ENCODE data around the gene FHIT.

The FHIT gene

DNA sequence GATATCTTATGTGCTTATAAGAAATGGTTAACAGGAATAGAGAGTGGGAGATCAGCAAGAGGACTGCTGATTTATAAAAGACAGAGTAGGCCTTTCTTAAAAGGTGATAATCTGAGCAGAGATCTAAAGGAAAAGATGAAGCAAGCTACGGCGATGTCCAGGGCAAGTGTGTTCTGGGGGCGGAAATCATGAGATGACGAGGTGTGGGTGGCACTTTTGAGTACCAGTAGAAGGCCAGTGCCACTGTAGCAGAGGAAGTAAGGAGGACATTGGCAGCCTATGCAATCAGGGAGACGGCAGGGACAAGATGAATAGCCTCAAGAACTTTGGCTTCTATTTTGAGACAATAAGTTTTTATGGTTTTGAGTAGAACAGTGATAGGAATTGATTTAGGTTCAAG is 492.4 kb downstream of the FHIT start:
- no peaks in the 10 kb centered on the region for H3K4me1 ChIP-seq (ENCODE audit: control insufficient read depth, insufficient read depth, low read length, poor library complexity, severe bottlenecking)

DNA sequence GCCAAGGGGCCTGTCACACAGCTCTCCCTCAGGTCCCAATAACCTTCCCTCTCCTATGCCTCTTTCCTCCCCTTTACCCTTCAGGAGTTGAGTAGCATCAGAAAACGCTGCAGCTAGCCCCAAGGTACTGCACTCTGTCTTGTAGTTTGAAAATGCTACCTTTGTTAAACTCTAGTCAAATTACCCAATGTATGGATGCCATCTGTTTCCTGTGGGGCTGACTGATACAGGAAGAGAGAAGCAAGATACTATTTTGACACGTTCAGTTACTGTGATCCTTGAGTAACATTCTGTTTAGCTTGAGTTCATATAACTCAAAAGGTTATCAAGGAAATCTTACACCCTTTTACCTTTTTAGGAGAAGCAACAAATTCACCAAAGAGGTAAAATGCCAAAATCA is 493.1 kb downstream of the FHIT start:
- Histone ChIP-seq H3K27ac (ENCODE audit: insufficient read depth, low read length, poor library complexity, severe bottlenecking) (no peak overlapping the region), H3K4me1 (ENCODE audit: control insufficient read depth, insufficient read depth, low read length, poor library complexity, severe bottlenecking) (no peaks in the 10 kb centered on the region), H3K4me3 (ENCODE audit: insufficient read depth, low read depth, low read length, poor library complexity, severe bottlenecking) (no peak overlapping the region), H3K27me3 (replicated peaks; ENCODE audit: control insufficient read depth, insufficient read depth, low read length, poor library complexity, severe bottlenecking) (no peaks in the 10 kb centered on the region), H3K9me3 (ENCODE audit: control insufficient read depth, low read length) (no peaks in the 10 kb centered on the region), H3K36me3 (ENCODE audit: control insufficient read depth, insufficient read depth, low read length) (no peaks in the 10 kb centered on the region)
- no peak for DNase-seq

More for the DNA sequence above, 492.4 kb downstream of the FHIT start:
- H3K9me3 ChIP-seq (ENCODE audit: control insufficient read depth, low read length) = no peaks in the 10 kb centered on the region
- no peaks in the 10 kb centered on the region for H3K36me3 ChIP-seq (ENCODE audit: control insufficient read depth, insufficient read depth, low read length)
- no peaks in the 10 kb centered on the region for H3K27me3 ChIP-seq (replicated peaks; ENCODE audit: control insufficient read depth, insufficient read depth, low read length, poor library complexity, severe bottlenecking)
- DNase-seq = no peak
- no peak overlapping the region for H3K4me3 ChIP-seq (ENCODE audit: insufficient read depth, low read depth, low read length, poor library complexity, severe bottlenecking)
- H3K27ac ChIP-seq (ENCODE audit: insufficient read depth, low read length, poor library complexity, severe bottlenecking) = no peak overlapping the region

DNA sequence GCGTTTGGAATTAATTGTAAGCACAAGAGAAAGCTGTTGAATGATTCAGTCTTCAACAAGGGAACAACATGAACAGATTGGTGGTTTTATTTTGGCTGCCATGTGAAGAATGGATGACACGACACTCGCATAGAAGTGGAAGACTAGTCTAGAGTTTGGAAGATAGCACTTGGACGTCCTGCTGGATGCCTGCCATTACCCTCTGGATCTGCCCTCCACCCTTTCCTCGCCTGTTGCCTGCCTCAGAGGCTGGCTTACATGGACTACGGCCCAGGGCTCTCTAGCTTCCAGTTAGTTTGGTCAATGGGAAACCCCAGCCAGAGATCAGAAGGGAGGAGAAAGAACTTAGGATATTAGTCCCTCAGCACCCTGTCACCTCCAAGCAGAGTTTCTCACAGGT is 493.5 kb downstream of the FHIT start:
- H3K4me1 ChIP-seq (ENCODE audit: control insufficient read depth, insufficient read depth, low read length, poor library complexity, severe bottlenecking) = no peaks in the 10 kb centered on the region
- no peaks in the 10 kb centered on the region for H3K27me3 ChIP-seq (replicated peaks; ENCODE audit: control insufficient read depth, insufficient read depth, low read length, poor library complexity, severe bottlenecking)
- H3K27ac ChIP-seq (ENCODE audit: insufficient read depth, low read length, poor library complexity, severe bottlenecking) = no peak overlapping the region
- H3K4me3 ChIP-seq (ENCODE audit: insufficient read depth, low read depth, low read length, poor library complexity, severe bottlenecking) = no peak overlapping the region
- no peak for DNase-seq
- no peaks in the 10 kb centered on the region for H3K36me3 ChIP-seq (ENCODE audit: control insufficient read depth, insufficient read depth, low read length)
- H3K9me3 ChIP-seq (ENCODE audit: control insufficient read depth, low read length) = no peaks in the 10 kb centered on the region

DNA sequence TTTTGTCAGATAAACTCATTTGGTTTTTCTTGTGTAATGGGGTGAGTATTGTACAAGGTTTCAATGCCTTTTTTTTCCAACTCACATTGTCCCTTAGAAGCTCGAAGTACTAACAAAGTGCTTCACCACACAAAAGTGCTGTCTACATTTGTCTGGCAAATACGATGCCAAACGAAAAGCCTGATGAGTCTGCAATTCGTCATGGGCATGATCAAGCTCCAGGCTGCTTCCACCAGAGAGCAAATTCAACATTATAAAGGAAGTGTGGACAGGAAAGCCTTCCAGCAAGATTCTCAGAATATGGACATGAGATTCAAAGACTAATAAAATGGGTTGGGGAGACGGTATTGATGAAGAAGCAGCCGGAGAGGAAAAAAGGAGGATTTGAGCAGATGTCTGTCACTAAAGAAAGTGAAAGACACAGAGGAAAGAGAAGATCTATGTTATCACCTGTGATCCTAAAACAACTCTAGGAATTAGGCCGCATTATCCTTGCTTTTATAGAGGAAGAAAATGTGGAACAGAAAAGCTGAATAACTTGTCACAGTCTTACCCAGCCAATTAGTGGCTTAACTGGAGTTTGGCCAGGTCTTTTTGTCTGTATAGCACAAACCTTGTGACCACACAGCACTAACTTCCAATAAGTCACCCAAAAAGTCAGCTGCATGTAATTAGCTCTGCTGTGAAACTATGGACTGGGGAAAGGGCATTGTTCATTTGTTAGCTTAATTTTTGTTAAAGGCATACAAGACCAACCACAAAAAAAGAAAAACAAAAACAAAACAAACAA is 494.8 kb downstream of the FHIT start:
- no peaks in the 10 kb centered on the region for H3K4me1 ChIP-seq (ENCODE audit: control insufficient read depth, insufficient read depth, low read length, poor library complexity, severe bottlenecking)
- no peak for DNase-seq
- no peaks in the 10 kb centered on the region for H3K9me3 ChIP-seq (ENCODE audit: control insufficient read depth, low read length)
- no peaks in the 10 kb centered on the region for H3K36me3 ChIP-seq (ENCODE audit: control insufficient read depth, insufficient read depth, low read length)
- no peaks in the 10 kb centered on the region for H3K27me3 ChIP-seq (replicated peaks; ENCODE audit: control insufficient read depth, insufficient read depth, low read length, poor library complexity, severe bottlenecking)
- no peak overlapping the region for H3K27ac ChIP-seq (ENCODE audit: insufficient read depth, low read length, poor library complexity, severe bottlenecking)
- H3K4me3 ChIP-seq (ENCODE audit: insufficient read depth, low read depth, low read length, poor library complexity, severe bottlenecking) = no peak overlapping the region

DNA sequence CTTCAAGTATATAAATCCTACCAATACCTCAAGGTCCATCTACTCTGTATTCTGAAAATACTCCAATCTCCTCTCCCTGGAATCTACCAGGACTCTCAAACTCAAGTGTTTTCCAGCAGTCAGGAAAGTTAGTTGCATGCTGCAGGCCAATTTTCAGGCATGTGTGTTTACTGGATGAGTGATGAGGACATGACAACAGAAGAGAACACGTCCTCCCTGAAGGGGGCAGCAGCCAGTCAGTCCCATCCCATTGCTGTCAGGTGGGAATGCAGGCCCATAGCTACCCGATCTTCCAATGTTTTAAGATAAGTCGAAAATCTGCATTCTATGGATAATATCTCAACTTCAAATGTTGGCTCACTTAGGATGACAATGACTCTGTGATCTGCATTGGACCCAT is 496.2 kb downstream of the FHIT start:
- Histone ChIP-seq H3K27me3 (replicated peaks; ENCODE audit: control insufficient read depth, insufficient read depth, low read length, poor library complexity, severe bottlenecking) (no peaks in the 10 kb centered on the region), H3K36me3 (ENCODE audit: control insufficient read depth, insufficient read depth, low read length) (no peaks in the 10 kb centered on the region), H3K4me3 (ENCODE audit: insufficient read depth, low read depth, low read length, poor library complexity, severe bottlenecking) (no peak overlapping the region), H3K27ac (ENCODE audit: insufficient read depth, low read length, poor library complexity, severe bottlenecking) (no peak overlapping the region), H3K9me3 (ENCODE audit: control insufficient read depth, low read length) (no peaks in the 10 kb centered on the region), H3K4me1 (ENCODE audit: control insufficient read depth, insufficient read depth, low read length, poor library complexity, severe bottlenecking) (no peaks in the 10 kb centered on the region)
- DNase-seq = no peak

DNA sequence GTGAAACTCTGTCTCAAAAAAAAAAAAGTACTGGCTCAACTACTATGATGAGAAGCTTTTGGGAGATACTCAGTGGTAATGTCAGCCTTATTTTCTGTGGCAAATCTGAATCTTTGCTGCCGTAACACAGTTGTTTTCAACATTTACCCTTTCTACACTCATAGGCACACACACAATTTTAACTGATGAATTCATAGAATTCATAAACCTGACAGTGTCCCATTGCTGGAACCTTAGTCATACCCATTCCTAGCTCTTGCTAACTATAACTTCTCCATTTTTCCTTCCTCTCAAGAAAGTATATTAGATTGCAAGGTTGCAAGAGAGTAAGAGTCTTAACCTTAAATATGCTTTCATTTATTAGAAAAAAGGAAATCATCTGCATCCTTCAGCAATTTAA is 496.6 kb downstream of the FHIT start:
- Histone ChIP-seq H3K9me3 (ENCODE audit: control insufficient read depth, low read length) (no peaks in the 10 kb centered on the region), H3K4me1 (ENCODE audit: control insufficient read depth, insufficient read depth, low read length, poor library complexity, severe bottlenecking) (no peaks in the 10 kb centered on the region), H3K36me3 (ENCODE audit: control insufficient read depth, insufficient read depth, low read length) (no peaks in the 10 kb centered on the region), H3K27me3 (replicated peaks; ENCODE audit: control insufficient read depth, insufficient read depth, low read length, poor library complexity, severe bottlenecking) (no peaks in the 10 kb centered on the region), H3K27ac (ENCODE audit: insufficient read depth, low read length, poor library complexity, severe bottlenecking) (no peak overlapping the region), H3K4me3 (ENCODE audit: insufficient read depth, low read depth, low read length, poor library complexity, severe bottlenecking) (no peak overlapping the region)
- no peak for DNase-seq

DNA sequence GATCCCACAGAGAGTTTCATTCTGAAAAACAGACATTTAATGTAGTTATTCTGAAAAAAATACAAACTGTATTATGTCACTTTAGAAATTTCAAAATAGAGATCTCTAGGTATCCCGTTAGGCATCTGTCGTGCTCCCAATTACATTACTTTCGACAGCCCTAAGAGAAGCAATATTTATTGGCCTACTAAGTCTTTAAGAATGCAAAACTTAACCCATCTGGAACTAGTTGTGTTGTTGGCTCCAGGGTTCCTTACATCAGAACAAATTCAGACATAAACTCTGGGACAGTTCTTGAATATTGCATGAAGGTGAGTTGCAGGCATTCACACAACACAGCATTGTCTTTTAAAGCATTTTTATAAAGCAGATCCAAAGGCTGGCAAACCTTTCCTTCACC is 498.4 kb downstream of the FHIT start:
- no peak for DNase-seq
- H3K27me3 ChIP-seq (replicated peaks; ENCODE audit: control insufficient read depth, insufficient read depth, low read length, poor library complexity, severe bottlenecking) = no peaks in the 10 kb centered on the region
- H3K27ac ChIP-seq (ENCODE audit: insufficient read depth, low read length, poor library complexity, severe bottlenecking) = no peak overlapping the region
- no peak overlapping the region for H3K4me3 ChIP-seq (ENCODE audit: insufficient read depth, low read depth, low read length, poor library complexity, severe bottlenecking)
- no peaks in the 10 kb centered on the region for H3K4me1 ChIP-seq (ENCODE audit: control insufficient read depth, insufficient read depth, low read length, poor library complexity, severe bottlenecking)
- no peaks in the 10 kb centered on the region for H3K36me3 ChIP-seq (ENCODE audit: control insufficient read depth, insufficient read depth, low read length)
- H3K9me3 ChIP-seq (ENCODE audit: control insufficient read depth, low read length) = no peaks in the 10 kb centered on the region

DNA sequence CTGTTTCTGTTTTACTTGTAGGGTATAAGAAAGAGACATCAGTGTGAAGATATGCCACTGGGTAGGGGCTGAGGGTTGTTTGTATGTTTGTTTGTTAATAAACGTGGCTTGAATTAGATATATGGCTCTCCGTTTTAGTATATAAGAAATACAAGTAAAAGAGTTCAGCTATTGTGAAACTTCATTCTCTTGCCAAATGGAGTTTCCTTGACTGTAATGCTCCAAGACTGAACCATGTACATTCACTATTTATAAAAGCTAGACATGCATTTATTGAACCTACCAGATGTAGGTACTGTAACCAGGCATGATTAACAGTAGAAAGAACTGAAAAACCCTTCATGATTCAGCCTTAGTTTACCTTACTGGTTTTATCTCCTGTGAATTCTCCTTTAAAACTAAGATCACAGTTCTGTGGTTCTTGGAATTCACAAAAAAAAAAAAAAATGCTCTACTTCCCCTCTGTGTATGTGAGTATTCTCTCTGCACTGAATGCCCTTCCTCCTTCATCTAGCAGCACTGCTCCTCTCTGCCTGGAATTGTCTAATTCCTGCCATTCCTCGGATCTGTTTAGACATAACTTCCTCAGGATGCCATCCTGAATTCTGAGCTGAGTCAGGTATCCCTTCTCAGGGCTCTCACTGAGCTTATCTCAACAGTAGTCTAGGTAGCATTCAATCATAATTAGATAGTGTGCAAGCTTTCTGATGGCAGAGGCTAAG is 504.4 kb downstream of the FHIT start:
- Histone ChIP-seq H3K27me3 (replicated peaks; ENCODE audit: control insufficient read depth, insufficient read depth, low read length, poor library complexity, severe bottlenecking) (no peaks in the 10 kb centered on the region), H3K4me1 (ENCODE audit: control insufficient read depth, insufficient read depth, low read length, poor library complexity, severe bottlenecking) (no peaks in the 10 kb centered on the region), H3K4me3 (ENCODE audit: insufficient read depth, low read depth, low read length, poor library complexity, severe bottlenecking) (no peak overlapping the region), H3K9me3 (ENCODE audit: control insufficient read depth, low read length) (no peaks in the 10 kb centered on the region), H3K27ac (ENCODE audit: insufficient read depth, low read length, poor library complexity, severe bottlenecking) (no peak overlapping the region), H3K36me3 (ENCODE audit: control insufficient read depth, insufficient read depth, low read length) (no peaks in the 10 kb centered on the region)
- DNase-seq = no peak

DNA sequence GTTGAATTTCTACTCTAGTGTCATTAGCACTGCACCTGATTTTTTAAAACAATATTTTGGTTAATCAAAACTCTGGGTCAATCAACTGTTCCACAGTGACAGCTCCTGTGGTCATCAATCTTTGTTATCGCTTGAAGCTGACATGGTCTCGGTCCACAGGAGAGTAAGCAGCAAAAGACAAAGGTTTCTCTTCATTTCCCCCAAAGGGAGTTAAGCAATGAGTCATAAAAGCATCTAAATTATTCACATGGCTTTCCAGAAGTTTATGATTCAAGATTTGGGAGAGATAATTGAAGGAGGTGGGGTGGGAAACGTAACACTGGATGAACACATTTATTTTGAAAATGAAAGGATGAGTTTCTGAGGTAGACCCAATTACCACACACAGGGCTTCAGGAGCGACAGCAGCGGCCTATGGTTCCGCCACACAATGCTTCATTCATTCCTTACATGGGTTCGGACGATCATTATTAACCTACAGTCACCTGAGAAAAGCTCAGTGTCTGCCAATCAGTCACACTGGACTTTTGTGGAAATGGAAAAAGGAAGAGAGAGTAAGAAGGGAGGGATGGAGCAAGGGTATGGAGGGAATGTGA is 505.1 kb downstream of the FHIT start:
- H3K27me3 ChIP-seq (replicated peaks; ENCODE audit: control insufficient read depth, insufficient read depth, low read length, poor library complexity, severe bottlenecking) = no peaks in the 10 kb centered on the region
- H3K36me3 ChIP-seq (ENCODE audit: control insufficient read depth, insufficient read depth, low read length) = no peaks in the 10 kb centered on the region
- no peak for DNase-seq
- H3K27ac ChIP-seq (ENCODE audit: insufficient read depth, low read length, poor library complexity, severe bottlenecking) = no peak overlapping the region
- no peaks in the 10 kb centered on the region for H3K9me3 ChIP-seq (ENCODE audit: control insufficient read depth, low read length)
- H3K4me1 ChIP-seq (ENCODE audit: control insufficient read depth, insufficient read depth, low read length, poor library complexity, severe bottlenecking) = no peaks in the 10 kb centered on the region
- no peak overlapping the region for H3K4me3 ChIP-seq (ENCODE audit: insufficient read depth, low read depth, low read length, poor library complexity, severe bottlenecking)

DNA sequence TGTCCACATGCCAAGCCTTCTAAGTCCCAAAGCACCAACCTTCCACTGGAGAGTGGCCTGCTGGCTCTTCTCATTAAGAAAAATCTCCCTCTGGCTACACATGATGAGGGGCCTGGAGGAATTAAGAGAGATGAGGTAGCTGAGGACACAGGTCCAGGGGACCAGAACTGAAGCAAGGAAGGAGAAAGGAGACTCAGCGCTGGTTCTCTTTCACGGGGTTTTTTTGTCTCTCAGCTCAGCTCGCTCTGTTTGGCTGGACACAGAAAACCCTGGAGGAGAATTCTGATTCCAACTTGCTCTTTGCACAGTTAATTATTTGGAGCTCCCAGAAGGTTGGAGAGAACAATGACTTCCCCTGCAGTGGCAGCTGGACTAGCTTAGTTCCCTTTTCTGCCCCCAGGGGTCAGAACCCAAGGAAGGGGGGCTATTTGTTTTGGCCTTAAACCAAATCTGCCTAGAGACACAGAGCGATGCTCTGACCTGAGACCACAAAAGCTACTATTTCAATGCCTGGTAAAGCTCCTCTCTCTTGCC is 507.6 kb downstream of the FHIT start:
- no peak overlapping the region for H3K27ac ChIP-seq (ENCODE audit: insufficient read depth, low read length, poor library complexity, severe bottlenecking)
- DNase-seq = no peak
- H3K4me1 ChIP-seq (ENCODE audit: control insufficient read depth, insufficient read depth, low read length, poor library complexity, severe bottlenecking) = no peaks in the 10 kb centered on the region
- no peaks in the 10 kb centered on the region for H3K36me3 ChIP-seq (ENCODE audit: control insufficient read depth, insufficient read depth, low read length)
- H3K27me3 ChIP-seq (replicated peaks; ENCODE audit: control insufficient read depth, insufficient read depth, low read length, poor library complexity, severe bottlenecking) = no peaks in the 10 kb centered on the region
- no peaks in the 10 kb centered on the region for H3K9me3 ChIP-seq (ENCODE audit: control insufficient read depth, low read length)
- H3K4me3 ChIP-seq (ENCODE audit: insufficient read depth, low read depth, low read length, poor library complexity, severe bottlenecking) = no peak overlapping the region
